Measurements from ENCODE around the gene MCTP1.
"Not testable (repeated sequence)": the region's sequence is repeated elsewhere in the genome, so short reads cannot be mapped to it uniquely, and the experiment has no call there.

Gene MCTP1

DNA sequence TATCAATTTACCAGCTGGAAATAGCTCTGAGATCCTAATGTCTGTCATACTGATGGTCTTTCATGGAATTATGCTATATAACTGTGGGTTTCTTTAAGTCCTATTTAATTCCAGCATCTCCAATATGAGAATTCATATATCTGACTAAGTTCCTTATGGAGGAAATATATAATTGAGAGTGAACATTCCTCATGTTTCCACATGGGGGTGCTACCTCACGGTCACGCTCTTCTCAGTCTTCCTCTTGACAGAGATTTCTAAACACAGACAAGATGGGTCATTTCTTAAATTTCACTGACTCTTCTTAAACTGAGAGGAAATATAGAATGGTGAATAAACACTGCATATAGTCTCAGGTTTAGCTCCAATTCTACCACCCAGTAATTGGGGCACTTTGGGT, 454.4 kb downstream of the MCTP1 start:
- Histone ChIP-seq H3K36me3 (ENCODE audit: control insufficient read depth, insufficient read depth, low read length) (no peaks in the 10 kb centered on the region), H3K23ac (ENCODE audit: low read length) (no peak overlapping the region), H4K5ac (ENCODE audit: low read length) (no peak overlapping the region), H3K4me3 (ENCODE audit: low read length) (no peak overlapping the region), H3K56ac (ENCODE audit: low read length) (no peak overlapping the region), H3K4me2 (ENCODE audit: low read length) (no peak overlapping the region), H3K4me1 (ENCODE audit: control insufficient read depth, low read depth, low read length) (no peaks in the 10 kb centered on the region), H3K9ac (ENCODE audit: low read length) (no peak overlapping the region), H2BK5ac (ENCODE audit: low read length) (no peak overlapping the region), H2BK15ac (replicated peaks; ENCODE audit: low read depth) (no peak overlapping the region), H2BK120ac (ENCODE audit: low read depth, low read length) (no peak overlapping the region), H3K79me2 (ENCODE audit: control insufficient read depth, insufficient read depth, low read length) (no peaks in the 10 kb centered on the region), H3K4ac (ENCODE audit: low read depth, low read length) (no peak overlapping the region), H3K27me3 (ENCODE audit: insufficient read depth, low read length, poor library complexity) (no peaks in the 10 kb centered on the region), H3K27ac (ENCODE audit: low read depth, low read length) (no peak overlapping the region), H2AK5ac (ENCODE audit: low read length) (no peak overlapping the region), H3K79me1 (ENCODE audit: low read length) (no peaks in the 10 kb centered on the region), H3K18ac (ENCODE audit: low read length) (no peak overlapping the region), H4K8ac (ENCODE audit: low read depth, low read length) (no peak overlapping the region)
- DNase-seq: peak; percentile 17
- no CpG with 5 or more reads among the region's 2 CpGs for WGBS (ENCODE audit: extremely low coverage, insufficient coverage, low lambda C conversion rate)

DNA sequence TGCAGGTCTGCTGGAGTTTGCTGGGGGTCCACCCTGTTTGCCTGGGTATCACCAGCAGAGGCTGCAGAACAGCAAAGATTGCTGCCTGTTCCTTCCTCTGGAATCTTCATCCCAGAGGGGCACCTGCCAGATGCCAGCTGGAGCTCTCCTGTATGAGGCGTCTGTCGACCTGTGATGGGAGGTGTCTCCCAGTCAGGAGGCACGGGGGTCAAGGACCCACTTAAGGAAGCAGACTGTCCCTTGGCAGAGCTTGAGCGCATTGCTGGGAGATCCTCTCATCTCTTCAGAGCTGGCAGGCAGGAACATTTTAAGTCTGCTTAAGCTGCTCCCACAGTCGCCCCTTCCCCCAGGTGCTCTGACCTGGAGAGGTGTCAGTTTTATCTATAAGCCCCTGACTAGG, 456.7 kb downstream of the MCTP1 start:
- H4K5ac ChIP-seq (ENCODE audit: low read length); H3K27ac ChIP-seq (ENCODE audit: low read depth, low read length); H3K9ac ChIP-seq (ENCODE audit: low read length); H2BK120ac ChIP-seq (ENCODE audit: low read depth, low read length); H3K23ac ChIP-seq (ENCODE audit: low read length); H3K27me3 ChIP-seq (ENCODE audit: insufficient read depth, low read length, poor library complexity); DNase-seq; H3K4me2 ChIP-seq (ENCODE audit: low read length); H3K79me1 ChIP-seq (ENCODE audit: low read length); H3K4me3 ChIP-seq (ENCODE audit: low read length); H3K18ac ChIP-seq (ENCODE audit: low read length); H2BK15ac ChIP-seq (replicated peaks; ENCODE audit: low read depth); H3K36me3 ChIP-seq (ENCODE audit: control insufficient read depth, insufficient read depth, low read length); H4K8ac ChIP-seq (ENCODE audit: low read depth, low read length); H2AK5ac ChIP-seq (ENCODE audit: low read length); H3K4ac ChIP-seq (ENCODE audit: low read depth, low read length); H2BK5ac ChIP-seq (ENCODE audit: low read length); H3K79me2 ChIP-seq (ENCODE audit: control insufficient read depth, insufficient read depth, low read length); H3K56ac ChIP-seq (ENCODE audit: low read length); H3K4me1 ChIP-seq (ENCODE audit: control insufficient read depth, low read depth, low read length): not testable (repeated sequence)
- no CpG with 5 or more reads among the region's 5 CpGs for WGBS (ENCODE audit: extremely low coverage, insufficient coverage, low lambda C conversion rate)

DNA sequence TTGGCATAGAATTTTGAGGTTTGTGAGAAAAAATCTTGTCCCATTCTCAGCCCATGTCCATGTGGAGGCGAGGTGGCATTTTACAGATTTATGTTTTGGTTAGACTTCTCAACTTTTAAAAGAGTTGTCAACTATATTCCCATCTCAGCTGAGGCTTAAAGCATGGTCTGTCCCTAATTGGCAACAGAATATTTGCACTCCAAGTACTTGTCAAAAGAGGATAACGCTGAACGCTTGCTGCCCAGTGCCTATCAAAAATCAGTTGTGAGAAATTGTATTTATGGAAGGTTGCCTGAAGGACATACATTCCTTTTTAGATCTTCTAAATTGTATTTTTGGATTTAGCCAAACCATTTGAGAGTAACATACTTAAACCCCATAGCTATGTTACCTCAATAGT, 464.4 kb downstream of the MCTP1 start:
- Histone ChIP-seq H3K27me3 (ENCODE audit: insufficient read depth, low read length, poor library complexity) (no peaks in the 10 kb centered on the region), H3K79me1 (ENCODE audit: low read length) (no peaks in the 10 kb centered on the region), H3K23ac (ENCODE audit: low read length) (no peak overlapping the region), H3K4me2 (ENCODE audit: low read length) (no peak overlapping the region), H3K4me3 (ENCODE audit: low read length) (no peak overlapping the region), H3K4ac (ENCODE audit: low read depth, low read length) (no peak overlapping the region), H3K9ac (ENCODE audit: low read length) (no peak overlapping the region), H2AK5ac (ENCODE audit: low read length) (no peak overlapping the region), H3K27ac (ENCODE audit: low read depth, low read length) (no peak overlapping the region), H3K79me2 (ENCODE audit: control insufficient read depth, insufficient read depth, low read length) (no peaks in the 10 kb centered on the region), H2BK120ac (ENCODE audit: low read depth, low read length) (no peak overlapping the region), H2BK15ac (replicated peaks; ENCODE audit: low read depth) (no peak overlapping the region), H3K4me1 (ENCODE audit: control insufficient read depth, low read depth, low read length) (no peaks in the 10 kb centered on the region), H3K36me3 (ENCODE audit: control insufficient read depth, insufficient read depth, low read length) (no peaks in the 10 kb centered on the region), H2BK5ac (ENCODE audit: low read length) (no peak overlapping the region), H4K5ac (ENCODE audit: low read length) (no peak overlapping the region), H3K56ac (ENCODE audit: low read length) (no peak overlapping the region), H3K18ac (ENCODE audit: low read length) (no peak overlapping the region), H4K8ac (ENCODE audit: low read depth, low read length) (no peak overlapping the region)
- DNase-seq: no peak
- WGBS (ENCODE audit: extremely low coverage, insufficient coverage, low lambda C conversion rate): no CpG with 5 or more reads among the region's 3 CpGs

DNA sequence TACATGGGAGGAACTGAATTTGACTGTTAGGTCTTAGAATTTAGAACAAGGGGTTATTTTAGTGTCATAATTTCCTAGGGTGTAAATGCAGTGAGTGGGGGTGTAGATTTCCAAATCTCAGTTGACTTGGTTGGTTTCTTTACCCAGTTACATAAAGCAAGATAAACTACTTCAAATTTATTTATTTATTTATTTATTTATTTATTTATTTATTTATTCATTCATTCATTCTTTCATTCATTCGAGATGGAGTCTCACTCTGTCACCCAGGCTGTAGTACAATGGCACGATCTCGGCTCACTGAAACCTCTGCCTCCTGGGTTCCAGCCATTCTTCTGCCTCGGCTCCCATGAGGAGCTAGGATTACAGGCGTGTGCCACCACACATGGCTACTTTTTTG, 466.0 kb downstream of the MCTP1 start:
- no peak overlapping the region for H2AK5ac ChIP-seq (ENCODE audit: low read length)

DNA sequence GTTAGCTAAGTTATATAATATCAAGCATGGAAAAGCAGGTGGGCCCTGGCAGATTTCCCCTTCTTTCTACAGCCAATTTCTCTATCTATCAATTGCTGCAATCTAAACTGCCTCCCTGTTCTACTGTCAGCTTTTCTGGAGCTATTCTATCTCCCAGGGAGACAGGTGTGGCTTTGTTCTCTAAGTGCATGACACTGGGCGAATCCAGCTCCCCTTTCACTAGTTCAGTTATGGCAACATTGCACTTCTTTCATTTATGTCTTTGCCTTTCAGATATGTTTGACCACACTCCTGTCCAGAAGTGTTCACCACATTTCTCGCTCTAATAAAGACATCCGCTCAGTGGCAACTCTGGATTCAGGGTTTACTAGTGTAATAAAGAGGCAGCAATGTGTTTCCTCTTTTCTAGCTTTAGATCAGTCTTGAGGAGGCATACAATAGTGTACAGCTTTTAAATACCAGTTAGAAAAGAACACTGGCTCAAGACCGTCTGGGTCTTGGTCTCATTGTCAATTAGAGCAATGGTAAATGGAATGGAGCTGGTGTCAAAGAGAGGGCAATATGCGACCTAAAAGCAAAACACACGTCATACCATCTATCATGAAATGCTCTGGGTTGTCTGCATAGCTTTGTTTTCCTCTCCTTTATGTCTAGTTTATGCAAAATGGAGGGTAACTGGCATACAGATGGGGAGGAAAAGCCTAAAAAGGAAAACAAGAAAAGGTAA, 469.4 kb downstream of the MCTP1 start:
- Histone ChIP-seq H4K5ac (ENCODE audit: low read length) (no peak overlapping the region), H3K18ac (ENCODE audit: low read length) (no peak overlapping the region), H3K23ac (ENCODE audit: low read length) (no peak overlapping the region), H2BK15ac (replicated peaks; ENCODE audit: low read depth) (no peak overlapping the region), H3K4me2 (ENCODE audit: low read length) (no peak overlapping the region), H4K8ac (ENCODE audit: low read depth, low read length) (no peak overlapping the region), H3K56ac (ENCODE audit: low read length) (no peak overlapping the region), H2BK5ac (ENCODE audit: low read length) (no peak overlapping the region), H3K4ac (ENCODE audit: low read depth, low read length) (no peak overlapping the region), H2AK5ac (ENCODE audit: low read length) (no peak overlapping the region), H3K36me3 (ENCODE audit: control insufficient read depth, insufficient read depth, low read length) (no peaks in the 10 kb centered on the region), H3K27ac (ENCODE audit: low read depth, low read length) (no peak overlapping the region), H3K4me1 (ENCODE audit: control insufficient read depth, low read depth, low read length) (no peaks in the 10 kb centered on the region), H3K79me2 (ENCODE audit: control insufficient read depth, insufficient read depth, low read length) (no peaks in the 10 kb centered on the region), H3K27me3 (ENCODE audit: insufficient read depth, low read length, poor library complexity) (no peaks in the 10 kb centered on the region), H3K79me1 (ENCODE audit: low read length) (no peaks in the 10 kb centered on the region), H2BK120ac (ENCODE audit: low read depth, low read length) (no peak overlapping the region), H3K4me3 (ENCODE audit: low read length) (no peak overlapping the region), H3K9ac (ENCODE audit: low read length) (no peak overlapping the region)
- WGBS (ENCODE audit: extremely low coverage, insufficient coverage, low lambda C conversion rate): no CpG with 5 or more reads among the region's 6 CpGs
- DNase-seq: no peak

More for the DNA sequence above, 466.0 kb downstream of the MCTP1 start:
- Histone ChIP-seq H3K4me1 (ENCODE audit: control insufficient read depth, low read depth, low read length) (no peaks in the 10 kb centered on the region), H3K27ac (ENCODE audit: low read depth, low read length) (no peak overlapping the region), H3K36me3 (ENCODE audit: control insufficient read depth, insufficient read depth, low read length) (no peaks in the 10 kb centered on the region), H3K79me2 (ENCODE audit: control insufficient read depth, insufficient read depth, low read length) (no peaks in the 10 kb centered on the region), H2BK15ac (replicated peaks; ENCODE audit: low read depth) (no peak overlapping the region), H3K4ac (ENCODE audit: low read depth, low read length) (no peak overlapping the region), H2BK120ac (ENCODE audit: low read depth, low read length) (no peak overlapping the region), H2BK5ac (ENCODE audit: low read length) (no peak overlapping the region), H3K9ac (ENCODE audit: low read length) (no peak overlapping the region), H3K23ac (ENCODE audit: low read length) (no peak overlapping the region), H3K79me1 (ENCODE audit: low read length) (no peaks in the 10 kb centered on the region), H3K18ac (ENCODE audit: low read length) (no peak overlapping the region), H4K5ac (ENCODE audit: low read length) (no peak overlapping the region), H3K4me3 (ENCODE audit: low read length) (no peak overlapping the region), H4K8ac (ENCODE audit: low read depth, low read length) (no peak overlapping the region), H3K56ac (ENCODE audit: low read length) (no peak overlapping the region), H3K27me3 (ENCODE audit: insufficient read depth, low read length, poor library complexity) (no peaks in the 10 kb centered on the region), H3K4me2 (ENCODE audit: low read length) (no peak overlapping the region)
- WGBS (ENCODE audit: extremely low coverage, insufficient coverage, low lambda C conversion rate): no CpG with 5 or more reads among the region's 5 CpGs
- DNase-seq: no peak

DNA sequence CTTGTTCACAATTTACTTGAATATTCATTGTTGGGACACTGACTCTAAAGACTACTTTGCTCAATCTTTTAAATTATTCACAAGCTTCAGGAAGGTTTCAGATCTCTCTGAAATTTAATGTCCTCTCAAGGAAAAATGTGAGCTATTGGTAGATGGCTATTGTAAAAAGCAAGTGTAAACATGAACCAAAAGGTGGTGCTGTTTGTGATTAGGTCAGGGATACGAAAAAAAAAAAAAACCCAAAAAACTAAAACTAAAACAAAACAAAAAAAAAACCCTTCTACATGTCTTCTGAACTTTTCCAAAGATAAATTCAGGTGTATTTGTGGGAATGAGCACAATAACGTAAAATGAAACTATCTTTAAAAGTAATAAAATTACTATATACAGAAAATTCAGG, 472.7 kb downstream of the MCTP1 start:
- no peak overlapping the region for H4K8ac ChIP-seq (ENCODE audit: low read depth, low read length)
- H3K79me1 ChIP-seq (ENCODE audit: low read length): no peaks in the 10 kb centered on the region
- no peak overlapping the region for H3K23ac ChIP-seq (ENCODE audit: low read length)
- H2BK5ac ChIP-seq (ENCODE audit: low read length): no peak overlapping the region
- no peak overlapping the region for H4K5ac ChIP-seq (ENCODE audit: low read length)
- no peaks in the 10 kb centered on the region for H3K27me3 ChIP-seq (ENCODE audit: insufficient read depth, low read length, poor library complexity)
- H3K4ac ChIP-seq (ENCODE audit: low read depth, low read length): no peak overlapping the region
- no peak overlapping the region for H2BK120ac ChIP-seq (ENCODE audit: low read depth, low read length)
- H3K56ac ChIP-seq (ENCODE audit: low read length): no peak overlapping the region
- no peak overlapping the region for H3K27ac ChIP-seq (ENCODE audit: low read depth, low read length)
- no peak overlapping the region for H3K4me2 ChIP-seq (ENCODE audit: low read length)
- no peaks in the 10 kb centered on the region for H3K4me1 ChIP-seq (ENCODE audit: control insufficient read depth, low read depth, low read length)
- no peaks in the 10 kb centered on the region for H3K36me3 ChIP-seq (ENCODE audit: control insufficient read depth, insufficient read depth, low read length)
- WGBS (ENCODE audit: extremely low coverage, insufficient coverage, low lambda C conversion rate): no CpG with 5 or more reads among the region's 2 CpGs
- no peak overlapping the region for H3K4me3 ChIP-seq (ENCODE audit: low read length)
- no peak for DNase-seq
- H3K79me2 ChIP-seq (ENCODE audit: control insufficient read depth, insufficient read depth, low read length): no peaks in the 10 kb centered on the region
- no peak overlapping the region for H3K9ac ChIP-seq (ENCODE audit: low read length)
- H2AK5ac ChIP-seq (ENCODE audit: low read length): no peak overlapping the region
- H2BK15ac ChIP-seq (replicated peaks; ENCODE audit: low read depth): no peak overlapping the region
- no peak overlapping the region for H3K18ac ChIP-seq (ENCODE audit: low read length)

All from mesendoderm (in vitro differentiated cells).